Measurements from ENCODE around the gene NEU1.
"Not testable (repeated sequence)": the region's sequence is repeated elsewhere in the genome, so short reads cannot be mapped to it uniquely, and the experiment has no call there.

NEU1 gene

GRCh38 chr6:31817133-31817928, 45.3 kb downstream of the NEU1 start:
- not testable (repeated sequence) for DNase-seq

- peak; percentile 98 for DNase-seq
Observed at GRCh38 chr6:31815025-31815838, 47.4 kb downstream of the NEU1 start, which contains the start of the genes HSPA1A and HSPA1L. TSS of gene HSPA1A (plus strand) at chr6:31815543. CDS start at chr6:31815757, 214 bp downstream. TSS of gene HSPA1L (minus strand) at chr6:31815283. CDS start at chr6:31811972, 3,311 bp downstream.

- DNase-seq, result peak; percentile 99
Observed at GRCh38 chr6:31814677-31815024, 48.0 kb downstream of the NEU1 start.

- no peak for DNase-seq
Observed at GRCh38 chr6:31813465-31813849, 49.2 kb downstream of the NEU1 start.

- DNase-seq, result no peak
Observed at GRCh38 chr6:31811645-31812044, 51.0 kb downstream of the NEU1 start.

GRCh38 chr6:31808599-31808998, 54.0 kb downstream of the NEU1 start:
- DNase-seq, result not testable (repeated sequence)

Data from fibroblast of skin of abdomen (primary cell).